ENCODE results near the gene C1orf159.

The C1orf159 gene

GRCh38 chr1:1084372-1085170, 31.3 kb downstream of the C1orf159 start:
- POLR2A ChIA-PET: no interaction called here

GRCh38 chr1:1083416-1084371, 32.2 kb downstream of the C1orf159 start:
- TF ChIP-seq LEF1 (IDR thresholded peaks at IDR 0.05; ENCODE audit: borderline replicate concordance) (no peak), HDGF (IDR thresholded peaks at IDR 0.05; ENCODE audit: borderline replicate concordance) (no peak), FOXK2 (IDR thresholded peaks at IDR 0.05) (no peak), L3MBTL2 (conservative IDR thresholded peaks at IDR 0.05) (no peak), TARDBP (IDR thresholded peaks at IDR 0.05) (no peak), SUZ12 (IDR thresholded peaks at IDR 0.05) (no peak), FOXM1 (IDR thresholded peaks at IDR 0.05; ENCODE audit: borderline replicate concordance) (no peak), PKNOX1 (IDR thresholded peaks at IDR 0.05) (no peak), ARNT (IDR thresholded peaks at IDR 0.05) (no peak), ZNF384 (IDR thresholded peaks at IDR 0.05) (no peak), BHLHE40 (IDR thresholded peaks at IDR 0.05; ENCODE audit: borderline replicate concordance) (no peak), SP1 (IDR thresholded peaks at IDR 0.05) (no peak), FOXA1 (IDR thresholded peaks at IDR 0.05) (no peak), CTBP1 (IDR thresholded peaks at IDR 0.05; ENCODE audit: borderline replicate concordance) (no peak), ELF4 (IDR thresholded peaks at IDR 0.05) (no peak), NFRKB (IDR thresholded peaks at IDR 0.05) (no peak)
- DNase-seq (ENCODE audit: extremely low spot score): no peak
- CTCF ChIA-PET: no interaction called here
- POLR2A ChIA-PET: no interaction called here

More at GRCh38 chr1:1084372-1085170, 31.3 kb downstream of the C1orf159 start:
- TF ChIP-seq L3MBTL2 (conservative IDR thresholded peaks at IDR 0.05): no peak
- TF ChIP-seq LEF1 (IDR thresholded peaks at IDR 0.05; ENCODE audit: borderline replicate concordance): no peak
- no peak for TF ChIP-seq FOXK2 (IDR thresholded peaks at IDR 0.05)
- no peak for TF ChIP-seq SP1 (IDR thresholded peaks at IDR 0.05)
- no peak for TF ChIP-seq FOXA1 (IDR thresholded peaks at IDR 0.05)
- TF ChIP-seq NFRKB (IDR thresholded peaks at IDR 0.05): no peak
- TF ChIP-seq ZNF384 (IDR thresholded peaks at IDR 0.05): no peak
- no peak for TF ChIP-seq PKNOX1 (IDR thresholded peaks at IDR 0.05)
- TF ChIP-seq ELF4 (IDR thresholded peaks at IDR 0.05): no peak
- TF ChIP-seq HDGF (IDR thresholded peaks at IDR 0.05; ENCODE audit: borderline replicate concordance): no peak
- no peak for DNase-seq (ENCODE audit: extremely low spot score)
- CTCF ChIA-PET: no interaction called here

- ChIA-PET POLR2A (no interaction called here), CTCF (no interaction called here)
- TF ChIP-seq BHLHE40 (IDR thresholded peaks at IDR 0.05; ENCODE audit: borderline replicate concordance) (no peak), FOXK2 (IDR thresholded peaks at IDR 0.05) (no peak), ARNT (IDR thresholded peaks at IDR 0.05) (no peak), TARDBP (IDR thresholded peaks at IDR 0.05) (no peak), PKNOX1 (IDR thresholded peaks at IDR 0.05) (no peak), FOXM1 (IDR thresholded peaks at IDR 0.05; ENCODE audit: borderline replicate concordance) (no peak), ZNF384 (IDR thresholded peaks at IDR 0.05) (no peak), NFRKB (IDR thresholded peaks at IDR 0.05) (no peak), CTBP1 (IDR thresholded peaks at IDR 0.05; ENCODE audit: borderline replicate concordance) (no peak), ELF4 (IDR thresholded peaks at IDR 0.05) (no peak), HDGF (IDR thresholded peaks at IDR 0.05; ENCODE audit: borderline replicate concordance) (no peak)
- DNase-seq (ENCODE audit: extremely low spot score): no peak
Measured at GRCh38 chr1:1082776-1083415, 33.0 kb downstream of the C1orf159 start.

GRCh38 chr1:1082239-1082775, 33.6 kb downstream of the C1orf159 start:
- ChIA-PET POLR2A (no interaction called here), CTCF (no interaction called here)

More at GRCh38 chr1:1082239-1082775, 33.6 kb downstream of the C1orf159 start:
- TF ChIP-seq LEF1 (IDR thresholded peaks at IDR 0.05; ENCODE audit: borderline replicate concordance): no peak
- TF ChIP-seq FOXM1 (IDR thresholded peaks at IDR 0.05; ENCODE audit: borderline replicate concordance): no peak
- TF ChIP-seq SUZ12 (IDR thresholded peaks at IDR 0.05): no peak
- no peak for TF ChIP-seq TARDBP (IDR thresholded peaks at IDR 0.05)
- no peak for TF ChIP-seq L3MBTL2 (conservative IDR thresholded peaks at IDR 0.05)
- TF ChIP-seq ARNT (IDR thresholded peaks at IDR 0.05): no peak
- no peak for TF ChIP-seq ZNF384 (IDR thresholded peaks at IDR 0.05)
- no peak for TF ChIP-seq PKNOX1 (IDR thresholded peaks at IDR 0.05)
- no peak for TF ChIP-seq NFRKB (IDR thresholded peaks at IDR 0.05)
- no peak for TF ChIP-seq FOXA1 (IDR thresholded peaks at IDR 0.05)
- no peak for TF ChIP-seq BHLHE40 (IDR thresholded peaks at IDR 0.05; ENCODE audit: borderline replicate concordance)
- no peak for TF ChIP-seq SP1 (IDR thresholded peaks at IDR 0.05)
- TF ChIP-seq ELF4 (IDR thresholded peaks at IDR 0.05): no peak
- TF ChIP-seq CTBP1 (IDR thresholded peaks at IDR 0.05; ENCODE audit: borderline replicate concordance): no peak
- TF ChIP-seq FOXK2 (IDR thresholded peaks at IDR 0.05): no peak
- TF ChIP-seq HDGF (IDR thresholded peaks at IDR 0.05; ENCODE audit: borderline replicate concordance): no peak
- no peak for DNase-seq (ENCODE audit: extremely low spot score)

Measured in HEK293T (cell line).